IMR-90 (cell line): ENCODE data around the gene CDC7. TPM values are rescaled to one million over a fixed set of nuclear protein-coding genes. Genes with fewer than 3 reads are reported as not detected.
"Not testable (repeated sequence)": the region's sequence is repeated elsewhere in the genome, so short reads cannot be mapped to it uniquely, and the experiment has no call there.

Source experiments
- ATAC-seq: fragments of 200-7000 bp; cut with Tn5 transposase; 2 replicates; pipeline ENCODE4 v1.9.1; 2020; ENCODE audit warnings: low read depth, mild to moderate bottlenecking, moderate library complexity
- BruUV-seq: library from RNA; stranded (reverse); fragments of 400-500 nt; replicated peaks from 2 replicates; lab custom pipeline; 2021; lab: Mats Ljungman, UMichigan
- CTCF ChIA-PET: fragments of 300-600 bp; formaldehyde crosslinking; extraction: SDS; loops from one replicate; lab custom pipeline; 2021; ENCODE audit warnings: antibody characterized with exemption; lab: Yijun Ruan, JAX
- POLR2A ChIA-PET: fragments of 300-600 bp; sonication (Branson Sonifier 250); formaldehyde crosslinking; loops from one replicate; lab custom pipeline; 2022; ENCODE audit warnings: antibody characterized with exemption; ENCODE audit not compliant: unreplicated experiment; lab: Charles Lee
- DNase-seq: peaks from one replicate; pipeline ENCODE4 v3.0.0; 2013
- H2AFZ ChIP-seq: replicated peaks from 2 replicates; pipeline ENCODE3; 2013; ENCODE audit warnings: low read length, mild to moderate bottlenecking; ENCODE audit not compliant: poor library complexity
- H2AK5ac ChIP-seq: 2 replicates; pipeline ENCODE4 v1.6.1; 2013; ENCODE audit warnings: low read depth, low read length, inconsistent platforms
- H2AK9ac ChIP-seq: replicated peaks from 2 replicates; pipeline ENCODE3; 2013; ENCODE audit warnings: mild to moderate bottlenecking, low read depth, low read length, moderate library complexity; ENCODE audit not compliant: poor library complexity
- H2BK120ac ChIP-seq: 2 replicates; pipeline ENCODE4 v1.6.1; 2013; ENCODE audit warnings: low read depth, low read length, inconsistent platforms
- H2BK15ac ChIP-seq: 3 replicates; pipeline ENCODE4 v1.6.1; 2013; ENCODE audit warnings: low read depth, low read length, inconsistent platforms
- H2BK20ac ChIP-seq: 2 replicates; pipeline ENCODE4 v1.6.1; 2013; ENCODE audit warnings: low read depth, mild to moderate bottlenecking, inconsistent platforms, low read length, moderate library complexity
- H2BK5ac ChIP-seq: 2 replicates; pipeline ENCODE4 v1.6.1; 2013; ENCODE audit warnings: mild to moderate bottlenecking, low read depth, low read length, inconsistent platforms; ENCODE audit not compliant: poor library complexity, severe bottlenecking
- H3K14ac ChIP-seq: replicated peaks from 2 replicates; pipeline ENCODE4 v1.6.1; 2013; ENCODE audit warnings: low read depth, low read length, inconsistent platforms
- H3K18ac ChIP-seq: 2 replicates; pipeline ENCODE4 v1.6.1; 2013; ENCODE audit warnings: low read depth, low read length, control low read depth
- H3K23ac ChIP-seq: 2 replicates; pipeline ENCODE4 v1.6.1; 2013; ENCODE audit warnings: low read depth, low read length, inconsistent platforms
- H3K27ac ChIP-seq: 2 replicates; pipeline ENCODE4 v1.5.1; 2013; ENCODE audit warnings: mild to moderate bottlenecking, control low read depth, low read length; ENCODE audit not compliant: insufficient read depth
- H3K27me3 ChIP-seq: 2 replicates; pipeline ENCODE4 v1.6.1; 2013; ENCODE audit warnings: low read length; ENCODE audit not compliant: control insufficient read depth, insufficient read depth
- H3K36me3 ChIP-seq: 2 replicates; pipeline ENCODE4 v1.6.1; 2013; ENCODE audit warnings: low read length, mixed read lengths; ENCODE audit not compliant: control insufficient read depth, insufficient read depth
- H3K4ac ChIP-seq: 2 replicates; pipeline ENCODE4 v1.6.1; 2013; ENCODE audit warnings: low read depth, low read length, inconsistent platforms
- H3K4me1 ChIP-seq: 2 replicates; pipeline ENCODE4 v1.6.1; 2013; ENCODE audit warnings: low read length, mixed read lengths; ENCODE audit not compliant: control insufficient read depth, insufficient read depth
- H3K4me2 ChIP-seq: 2 replicates; pipeline ENCODE4 v1.6.1; 2013; ENCODE audit warnings: low read depth, mild to moderate bottlenecking, control low read depth, low read length, moderate library complexity
- H3K4me3 ChIP-seq: 2 replicates; pipeline ENCODE4 v1.5.1; 2013; ENCODE audit warnings: low read depth, mild to moderate bottlenecking, control low read depth, low read length, moderate library complexity; ENCODE audit not compliant: insufficient read depth
- H3K56ac ChIP-seq: 2 replicates; pipeline ENCODE4 v1.6.1; 2013; ENCODE audit warnings: low read length, inconsistent platforms; ENCODE audit not compliant: insufficient read depth; ENCODE audit errors: extremely low read depth
- H3K79me1 ChIP-seq, 2 experiments: 2 replicates each; pipeline ENCODE4 v1.6.1; 2013; ENCODE audit warnings: low read length in 2 of 2, inconsistent platforms in 1 of 2, low read depth in 1 of 2
- H3K9ac ChIP-seq: 2 replicates; pipeline ENCODE4 v1.6.1; 2013; ENCODE audit warnings: low read depth, low read length, control low read depth
- H3K9me1 ChIP-seq: 2 replicates; pipeline ENCODE4 v1.6.1; 2013; ENCODE audit warnings: low read length, inconsistent platforms; ENCODE audit not compliant: insufficient read depth
- H3K9me3 ChIP-seq: 2 replicates; pipeline ENCODE4 v1.6.1; 2013; ENCODE audit warnings: low read length; ENCODE audit not compliant: control insufficient read depth, insufficient read depth
- H4K20me1 ChIP-seq: 2 replicates; pipeline ENCODE4 v1.6.1; 2013; ENCODE audit warnings: low read length, inconsistent platforms; ENCODE audit not compliant: insufficient read depth
- H4K5ac ChIP-seq: 2 replicates; pipeline ENCODE4 v1.6.1; 2013; ENCODE audit warnings: mild to moderate bottlenecking, low read depth, low read length, control low read depth
- H4K8ac ChIP-seq, 2 experiments: 2 replicates each; pipeline ENCODE4 v1.6.1; 2013; ENCODE audit warnings: low read depth in 2 of 2, low read length in 2 of 2, control low read depth in 1 of 2, inconsistent platforms in 1 of 2
- H4K91ac ChIP-seq: 2 replicates; pipeline ENCODE4 v1.6.1; 2013; ENCODE audit warnings: low read depth, low read length, inconsistent platforms; ENCODE audit not compliant: insufficient read depth
- WGBS, 2 experiments: methylation state at CpG; one replicate each; pipeline versions ENCODE4 v1.1.5 to v1.1.7; 2013; ENCODE audit warnings: missing lambda C conversion rate in 2 of 2; ENCODE audit not compliant: insufficient read length in 1 of 2; ENCODE audit errors: extremely low coverage in 2 of 2; 5-methylcytosine and 5-hydroxymethylcytosine counted together
- dilution Hi-C: fragments of 300-500 bp; cut with HindIII; formaldehyde crosslinking; loops from one replicate; pipeline ENCODE4 v1.14.3; 2018; ENCODE audit warnings: low sequenced_read_pairs; ENCODE audit not compliant: unreplicated experiment
- in situ Hi-C: fragments of 300-500 bp; cut with MboI; formaldehyde crosslinking; loops from 3 replicates; pipeline ENCODE4 v1.14.3; 2019; ENCODE audit warnings: low sequenced_read_pairs, inconsistent platforms, mixed read lengths
- intact Hi-C: fragments of 100-400 bp; cut with micrococcal nuclease; formaldehyde crosslinking; loops from 2 replicates; pipeline ENCODE4 v1.10.0; 2022
- polyA plus RNA-seq, 3 experiments: library from polyadenylated mRNA; depleted of rRNA; stranded (reverse); fragments of >200 nt; gene quantifications; 2 replicates each; pipeline ENCODE4 v1.2.3, GENCODE V29; 2012; ENCODE audit warnings: low replicate concordance in 1 of 3
- total RNA-seq: library from RNA; depleted of rRNA; stranded (reverse); fragments of >200 nt; gene quantifications from 2 replicates; pipeline ENCODE4 v1.2.3, GENCODE V29; 2012

Gene CDC7
- total and polyA plus RNA-seq, 2 of the 4 experiments (the other 2 are of a cell fraction), result 4.3 to 4.7 TPM

GRCh38 chr1:91519167-91519566, 18.5 kb downstream of the CDC7 start:
- H2AK9ac ChIP-seq, H4K91ac ChIP-seq, H3K23ac ChIP-seq, H3K4me3 ChIP-seq, H3K27ac ChIP-seq, BruUV-seq, H2BK5ac ChIP-seq, H2BK15ac ChIP-seq, H2BK20ac ChIP-seq, H3K9me3 ChIP-seq, H4K8ac ChIP-seq, ATAC-seq, H4K5ac ChIP-seq, H2AK5ac ChIP-seq, H3K4me2 ChIP-seq, H3K79me1 ChIP-seq, H3K27me3 ChIP-seq, H3K56ac ChIP-seq, H2AFZ ChIP-seq, H3K18ac ChIP-seq, H4K20me1 ChIP-seq, H3K4me1 ChIP-seq, H2BK120ac ChIP-seq, H3K14ac ChIP-seq, H3K36me3 ChIP-seq, H3K9me1 ChIP-seq, DNase-seq, H3K9ac ChIP-seq, H3K4ac ChIP-seq, dilution Hi-C loops: not testable (repeated sequence)
- in situ Hi-C loops, result loop anchor here (10.0 kb wide), 1 partner anchor 776 kb away; the partner anchor contains the start of genes GLMN and RPAP2
- ChIA-PET CTCF (interaction anchor here (0.6 to 0.7 kb wide), 2 partner anchors 69 to 476 kb away, joined by 3 to 4 read pairs; no protein-coding TSS in a partner anchor), POLR2A (interaction anchor here (0.6 kb wide), 1 partner anchor 58 kb away, joined by 3 read pairs; no protein-coding TSS in a partner anchor)
- no CpG with 5 or more reads among the region's 2 CpGs for WGBS, 2 experiments
- intact Hi-C loops, result loop anchor here (10.0 kb wide), 1 partner anchor 216 kb away; no protein-coding TSS in a partner anchor
